Measurements from ENCODE around the gene TRIM26. TPM values are rescaled to one million over a fixed set of nuclear protein-coding genes. Genes with fewer than 3 reads are reported as not detected.

The TRIM26 gene
- total and polyA plus RNA-seq, 2 of the 13 experiments (the other 11 are each of a cell fraction or from before 2014, with no cell fraction given), result 27.1 to 38.7 TPM

GRCh38 chr6:30212865-30213666, at the start of gene TRIM26 (continued):
- no peak for TF ChIP-seq MAFG (CRISPR knock-in tag; IDR thresholded peaks at IDR 0.05)
- TF ChIP-seq GFI1 (CRISPR knock-in tag; IDR thresholded peaks at IDR 0.05; ENCODE audit: borderline replicate concordance), result peak; percentile 99
- no peak for TF ChIP-seq FOXA1 (IDR thresholded peaks at IDR 0.05)
- no peak; the same call in 1 of the 2 replicates for TF ChIP-seq FOXA1 (CRISPR knock-in tag; IDR thresholded peaks at IDR 0.05)
- no peak for TF ChIP-seq HCFC1 (IDR thresholded peaks at IDR 0.05; ENCODE audit: low read depth, low read length)
- no peak; the same call in 1 of the 2 replicates for TF ChIP-seq MYPOP (CRISPR knock-in tag; IDR thresholded peaks at IDR 0.05)
- peak; percentile 95 for TF ChIP-seq GTF3A (CRISPR knock-in tag; conservative IDR thresholded peaks at IDR 0.05)
- peak; percentile 92 for TF ChIP-seq MEIS2 (CRISPR knock-in tag; IDR thresholded peaks at IDR 0.05)
- TF ChIP-seq ZNF230 (CRISPR knock-in tag; IDR thresholded peaks at IDR 0.05), result peak; percentile 71
- TF ChIP-seq GABPA (IDR thresholded peaks at IDR 0.05; ENCODE audit: low read depth, low read length), result no peak
- TF ChIP-seq GABPA (CRISPR knock-in tag; IDR thresholded peaks at IDR 0.05; ENCODE audit: low read depth), result peak; percentile 48; the same call in 1 of the 2 replicates
- no peak for TF ChIP-seq REXO4 (CRISPR knock-in tag; IDR thresholded peaks at IDR 0.05; ENCODE audit: borderline replicate concordance)
- TF ChIP-seq ZNF326 (CRISPR knock-in tag; IDR thresholded peaks at IDR 0.05; ENCODE audit: borderline replicate concordance), result no peak
- no peak for TF ChIP-seq MTF2 (CRISPR knock-in tag; IDR thresholded peaks at IDR 0.05; ENCODE audit: borderline replicate concordance)
- no peak for TF ChIP-seq THYN1 (CRISPR knock-in tag; IDR thresholded peaks at IDR 0.05; ENCODE audit: borderline replicate concordance, low read depth)
- TF ChIP-seq BRCA1 (CRISPR knock-in tag; IDR thresholded peaks at IDR 0.05), result peak; percentile 57; the same call in 1 of the 2 replicates
- peak; percentile 91 for TF ChIP-seq ATF7-NPFF (CRISPR knock-in tag; IDR thresholded peaks at IDR 0.05; ENCODE audit: low read depth)
- TF ChIP-seq MEF2D (CRISPR knock-in tag; IDR thresholded peaks at IDR 0.05), result peak; percentile 38; the same call in 1 of the 2 replicates
- no peak for TF ChIP-seq ZNF512B (CRISPR knock-in tag; IDR thresholded peaks at IDR 0.05; ENCODE audit: borderline replicate concordance)
- TF ChIP-seq ZNF589 (CRISPR knock-in tag; conservative IDR thresholded peaks at IDR 0.05), result no peak
- no peak for TF ChIP-seq ZC3H4 (CRISPR knock-in tag; IDR thresholded peaks at IDR 0.05; ENCODE audit: borderline replicate concordance)
- TF ChIP-seq PAXIP1 (CRISPR knock-in tag; conservative IDR thresholded peaks at IDR 0.05), result no peak; the same call in none of the 2 replicates
- TF ChIP-seq ELF1 (CRISPR knock-in tag; IDR thresholded peaks at IDR 0.05), result peak; percentile 91
- no peak for TF ChIP-seq GLI4 (CRISPR knock-in tag; IDR thresholded peaks at IDR 0.05; ENCODE audit: borderline replicate concordance)
